ENCODE data around the gene ZNF541.

ZNF541 gene

DNA sequence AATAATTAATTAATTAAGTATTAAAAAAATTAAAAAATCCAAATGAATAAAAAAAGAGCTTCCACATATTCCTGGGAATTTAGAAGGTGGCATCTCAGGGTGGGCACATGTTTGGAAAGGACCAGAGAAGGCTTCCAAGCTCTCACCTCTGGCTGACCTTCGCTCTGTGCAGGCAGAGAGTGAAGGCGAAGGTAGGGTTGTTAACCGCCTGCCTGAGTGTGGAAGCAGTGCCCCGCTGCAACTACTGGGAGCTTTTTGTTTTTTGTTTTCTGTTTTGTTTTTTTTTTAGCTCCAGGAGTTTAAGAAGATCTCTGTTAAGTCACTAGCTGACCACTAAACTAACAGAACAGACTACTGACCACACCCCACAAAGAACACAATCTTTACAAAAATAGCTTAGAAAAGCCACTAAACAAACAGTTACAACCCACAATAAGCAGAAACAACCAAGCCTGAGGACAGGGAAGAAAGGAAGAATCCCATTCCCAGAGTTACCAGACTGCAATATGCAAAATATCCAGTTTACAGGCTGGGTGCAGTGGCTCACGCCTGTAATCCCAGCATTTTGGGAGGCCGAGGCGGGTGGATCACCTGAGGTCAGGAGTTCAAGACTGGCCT is 11.4 kb downstream of the ZNF541 start:
- Histone ChIP-seq H3K27ac (ENCODE audit: low read depth, low read length) (no peak overlapping the region), H3K4me3 (ENCODE audit: low read length) (no peak overlapping the region), H3K36me3 (ENCODE audit: insufficient read depth, low read length) (no peaks in the 10 kb centered on the region), H3K9me3 (ENCODE audit: insufficient read depth, low read depth, low read length) (no peaks in the 10 kb centered on the region), H3K27me3 (ENCODE audit: insufficient read depth, low read length) (no peaks in the 10 kb centered on the region), H3K4me1 (ENCODE audit: insufficient read depth, low read length) (peaks cover 9% of the 10 kb centered on the region; the same call in 1 of the 2 replicates), H3K9ac (ENCODE audit: low read depth, low read length) (no peak overlapping the region)
- WGBS = 89% methylated on average over 7 of the region's 7 CpGs

DNA sequence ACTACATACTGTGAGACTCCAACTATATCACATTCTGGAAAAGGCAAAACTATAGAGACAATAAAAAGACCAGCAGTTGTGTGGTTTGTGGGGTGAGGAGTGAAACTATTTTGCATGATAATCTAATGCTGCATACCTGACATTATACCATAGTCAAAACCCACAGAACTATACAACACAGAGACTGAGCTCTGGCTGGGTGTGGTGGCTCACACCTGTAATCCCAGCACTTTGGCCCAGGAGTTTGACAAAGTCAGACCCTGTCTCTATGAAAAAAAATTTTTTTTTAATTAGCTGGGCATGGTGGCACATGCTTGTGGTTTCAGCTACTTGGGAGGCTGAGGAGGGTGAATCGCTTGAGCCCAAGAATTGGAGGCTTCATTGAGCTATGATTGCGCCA is 11.9 kb downstream of the ZNF541 start:
- Histone ChIP-seq H3K27ac (ENCODE audit: low read depth, low read length) (no peak overlapping the region), H3K9ac (ENCODE audit: low read depth, low read length) (no peak overlapping the region), H3K27me3 (ENCODE audit: insufficient read depth, low read length) (no peaks in the 10 kb centered on the region), H3K9me3 (ENCODE audit: insufficient read depth, low read depth, low read length) (no peaks in the 10 kb centered on the region), H3K4me3 (ENCODE audit: low read length) (no peak overlapping the region), H3K4me1 (ENCODE audit: insufficient read depth, low read length) (peaks cover 9% of the 10 kb centered on the region; the same call in 1 of the 2 replicates), H3K36me3 (ENCODE audit: insufficient read depth, low read length) (no peaks in the 10 kb centered on the region)
- 96% methylated on average over 1 of the region's 2 CpGs for WGBS

DNA sequence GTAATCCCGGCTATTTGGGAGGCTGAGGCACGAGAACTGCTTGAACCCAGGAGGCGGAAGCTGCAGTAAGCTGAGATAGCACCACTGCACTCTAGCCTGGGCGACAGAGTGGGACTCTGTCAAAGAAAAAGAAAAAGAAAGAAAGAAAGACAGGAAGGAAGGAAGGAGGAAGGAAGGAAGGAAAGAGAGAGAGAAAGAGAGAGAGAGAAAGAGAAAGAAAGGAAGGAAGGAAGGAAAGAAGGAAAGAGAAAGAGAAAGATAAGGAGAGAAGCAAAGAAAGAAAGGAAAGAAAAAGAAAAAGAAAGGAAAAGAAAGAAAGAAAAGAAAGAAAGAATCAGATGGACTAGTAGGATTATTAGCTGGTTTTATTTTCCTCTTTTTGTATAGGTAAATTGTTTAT is 22.8 kb downstream of the ZNF541 start:
- Histone ChIP-seq H3K9ac (ENCODE audit: low read depth, low read length) (no peak overlapping the region), H3K4me3 (ENCODE audit: low read length) (no peak overlapping the region), H3K27ac (ENCODE audit: low read depth, low read length) (no peak overlapping the region), H3K36me3 (ENCODE audit: insufficient read depth, low read length) (no peaks in the 10 kb centered on the region), H3K4me1 (ENCODE audit: insufficient read depth, low read length) (no peaks in the 10 kb centered on the region), H3K9me3 (ENCODE audit: insufficient read depth, low read depth, low read length) (no peaks in the 10 kb centered on the region), H3K27me3 (ENCODE audit: insufficient read depth, low read length) (no peaks in the 10 kb centered on the region)
- WGBS = 91% methylated on average over 4 of the region's 4 CpGs

DNA sequence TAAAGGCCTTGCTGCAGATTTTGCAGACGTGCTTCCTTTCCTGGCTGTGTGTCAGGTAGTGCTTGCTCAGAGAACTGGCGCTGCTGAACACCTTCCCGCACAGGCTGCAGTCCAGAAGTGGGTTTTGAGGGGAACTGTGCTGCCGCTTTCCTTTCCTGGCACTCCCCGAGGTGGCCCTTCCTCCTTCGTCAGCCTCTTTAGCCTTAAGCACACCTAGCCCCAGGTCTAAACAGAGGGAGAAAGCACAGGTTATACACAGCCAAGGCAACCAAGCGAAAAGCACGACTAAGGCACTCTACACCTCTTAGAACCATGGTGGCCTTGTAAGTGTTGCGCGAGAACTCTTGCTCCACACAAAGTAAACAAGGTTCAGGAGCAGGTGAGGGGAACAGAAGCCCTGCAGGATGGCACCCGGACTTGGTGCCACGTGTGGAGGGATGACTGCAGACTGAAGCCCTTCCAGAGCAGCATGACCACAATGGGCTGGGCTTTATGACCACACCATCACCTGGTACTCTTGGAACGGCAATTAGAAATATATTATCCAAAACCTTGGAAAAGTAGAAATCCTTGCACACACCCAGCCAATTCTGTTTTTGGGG is 23.6 kb downstream of the ZNF541 start:
- H3K4me3 ChIP-seq (ENCODE audit: low read length) = no peak overlapping the region
- H3K27me3 ChIP-seq (ENCODE audit: insufficient read depth, low read length) = no peaks in the 10 kb centered on the region
- 91% methylated on average over 13 of the region's 13 CpGs for WGBS
- H3K9ac ChIP-seq (ENCODE audit: low read depth, low read length) = no peak overlapping the region
- H3K27ac ChIP-seq (ENCODE audit: low read depth, low read length) = no peak overlapping the region
- H3K9me3 ChIP-seq (ENCODE audit: insufficient read depth, low read depth, low read length) = no peaks in the 10 kb centered on the region
- H3K4me1 ChIP-seq (ENCODE audit: insufficient read depth, low read length) = no peaks in the 10 kb centered on the region
- no peaks in the 10 kb centered on the region for H3K36me3 ChIP-seq (ENCODE audit: insufficient read depth, low read length)

DNA sequence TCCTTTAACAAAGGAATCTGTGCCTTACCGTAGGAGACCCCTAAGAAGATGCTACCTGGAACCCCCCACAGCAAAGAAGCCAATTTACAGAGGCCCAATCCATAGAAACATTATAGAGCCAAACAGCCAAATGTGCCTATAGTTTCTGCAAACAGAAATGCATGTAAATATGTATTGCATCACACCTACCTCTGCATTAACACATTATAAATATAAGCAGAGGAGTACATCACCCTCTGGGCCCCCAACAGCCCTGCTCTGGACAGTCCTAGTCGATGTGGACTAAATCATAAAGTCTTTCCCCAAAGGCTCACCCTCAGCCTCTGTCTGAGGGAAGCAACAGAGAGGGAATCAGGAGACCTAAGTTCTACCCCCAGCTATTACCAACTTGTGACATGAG is 25.7 kb downstream of the ZNF541 start:
- no peaks in the 10 kb centered on the region for H3K9me3 ChIP-seq (ENCODE audit: insufficient read depth, low read depth, low read length)
- no peaks in the 10 kb centered on the region for H3K36me3 ChIP-seq (ENCODE audit: insufficient read depth, low read length)
- no peak overlapping the region for H3K27ac ChIP-seq (ENCODE audit: low read depth, low read length)
- H3K27me3 ChIP-seq (ENCODE audit: insufficient read depth, low read length) = no peaks in the 10 kb centered on the region
- H3K4me1 ChIP-seq (ENCODE audit: insufficient read depth, low read length) = no peaks in the 10 kb centered on the region
- 77% methylated on average over 2 of the region's 2 CpGs for WGBS
- no peak overlapping the region for H3K4me3 ChIP-seq (ENCODE audit: low read length)
- no peak overlapping the region for H3K9ac ChIP-seq (ENCODE audit: low read depth, low read length)

DNA sequence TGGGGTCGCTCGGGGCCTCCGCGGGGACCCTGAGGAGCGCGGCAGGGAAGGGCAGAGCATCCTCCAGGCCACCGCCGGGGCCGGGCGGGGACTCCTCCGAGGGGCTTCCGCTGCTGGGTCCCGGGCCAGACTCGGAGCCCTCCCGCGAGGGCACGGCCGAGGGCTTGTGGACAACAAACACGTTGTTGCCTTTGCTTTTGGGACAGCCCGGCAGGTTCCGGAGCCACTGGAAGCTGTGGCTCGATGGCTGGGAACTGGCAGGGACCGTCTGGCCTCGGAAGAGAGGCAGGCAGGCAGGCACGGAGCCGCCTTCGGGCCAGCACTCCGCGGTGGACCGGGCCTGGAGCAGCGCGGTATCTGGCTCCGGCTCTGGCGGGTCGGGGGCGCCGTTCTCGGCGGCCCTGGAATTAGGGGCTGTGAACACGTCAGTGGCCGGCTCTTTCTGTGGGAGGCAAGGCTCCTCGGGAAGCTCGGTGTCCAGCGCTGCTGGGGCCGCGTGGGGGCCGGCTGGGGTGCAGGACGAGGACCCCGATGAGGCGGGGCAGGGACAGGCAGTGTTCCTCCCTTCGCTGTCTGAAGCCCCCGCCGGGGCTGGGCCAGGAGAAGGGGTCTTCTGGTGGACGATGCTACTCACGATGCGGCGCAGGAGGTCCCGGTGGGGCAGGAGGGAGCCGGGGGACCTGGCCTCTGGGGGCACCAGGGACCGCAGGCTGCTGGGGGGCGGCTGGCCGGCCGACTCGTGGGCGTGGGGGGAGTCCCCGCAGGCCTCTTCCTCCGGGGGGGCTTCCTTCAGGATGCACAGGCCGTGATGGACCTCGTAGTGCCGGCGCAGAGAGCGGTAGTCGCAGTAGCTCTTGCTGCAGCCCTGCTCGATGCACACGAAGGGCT is 27.6 kb downstream of the ZNF541 start:
- Histone ChIP-seq H3K4me3 (ENCODE audit: low read length) (no peak overlapping the region), H3K9me3 (ENCODE audit: insufficient read depth, low read depth, low read length) (no peaks in the 10 kb centered on the region), H3K27me3 (ENCODE audit: insufficient read depth, low read length) (no peaks in the 10 kb centered on the region), H3K36me3 (ENCODE audit: insufficient read depth, low read length) (no peaks in the 10 kb centered on the region), H3K27ac (ENCODE audit: low read depth, low read length) (no peak overlapping the region), H3K9ac (ENCODE audit: low read depth, low read length) (no peak overlapping the region), H3K4me1 (ENCODE audit: insufficient read depth, low read length) (no peaks in the 10 kb centered on the region)
- 94% methylated on average over 75 of the region's 75 CpGs for WGBS

DNA sequence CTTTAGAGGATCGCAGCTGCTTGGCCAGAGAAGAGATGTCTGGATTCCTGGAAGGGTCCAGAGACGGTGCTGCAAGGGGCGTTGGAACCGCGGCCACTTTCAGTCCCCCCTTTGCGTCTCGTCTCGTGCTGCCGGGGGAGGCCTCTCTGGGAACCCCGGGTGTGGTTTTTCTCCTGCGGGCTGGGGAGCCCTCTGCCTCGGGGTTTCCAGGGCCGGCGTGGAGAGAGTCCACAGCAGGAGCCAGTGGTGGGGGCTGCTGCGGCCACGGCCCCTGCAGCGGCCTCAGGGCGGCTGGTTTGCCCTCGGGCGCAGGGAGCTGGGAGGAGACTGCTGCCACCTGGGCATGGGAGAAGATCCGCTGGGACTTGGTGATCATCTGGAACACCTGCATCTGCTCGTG is 28.5 kb downstream of the ZNF541 start:
- H3K4me3 ChIP-seq (ENCODE audit: low read length) = no peak overlapping the region
- H3K9ac ChIP-seq (ENCODE audit: low read depth, low read length) = no peak overlapping the region
- H3K27me3 ChIP-seq (ENCODE audit: insufficient read depth, low read length) = no peaks in the 10 kb centered on the region
- no peaks in the 10 kb centered on the region for H3K9me3 ChIP-seq (ENCODE audit: insufficient read depth, low read depth, low read length)
- no peak overlapping the region for H3K27ac ChIP-seq (ENCODE audit: low read depth, low read length)
- H3K36me3 ChIP-seq (ENCODE audit: insufficient read depth, low read length) = no peaks in the 10 kb centered on the region
- 94% methylated on average over 22 of the region's 22 CpGs for WGBS
- no peaks in the 10 kb centered on the region for H3K4me1 ChIP-seq (ENCODE audit: insufficient read depth, low read length)

DNA sequence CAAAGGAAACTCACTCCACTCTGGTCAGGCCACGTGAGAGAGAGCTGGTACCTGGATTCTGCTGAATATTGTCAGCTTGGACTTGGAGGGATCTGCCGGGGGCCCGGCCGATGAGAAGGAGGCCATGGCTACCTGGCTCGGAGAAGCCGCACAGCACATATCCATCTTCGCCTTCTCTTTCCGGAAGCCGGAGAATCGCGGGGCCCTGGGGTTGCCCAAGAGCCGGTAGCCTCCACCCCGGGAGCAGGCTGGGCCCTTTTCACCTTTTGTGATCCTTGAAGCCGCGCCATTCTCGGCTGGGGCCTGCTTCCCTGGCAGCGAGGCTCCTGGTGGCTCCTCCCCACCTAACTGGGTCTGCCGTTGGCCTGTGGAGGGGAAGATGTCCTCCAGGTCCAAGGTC is 28.9 kb downstream of the ZNF541 start:
- no peaks in the 10 kb centered on the region for H3K36me3 ChIP-seq (ENCODE audit: insufficient read depth, low read length)
- H3K4me1 ChIP-seq (ENCODE audit: insufficient read depth, low read length) = no peaks in the 10 kb centered on the region
- no peak overlapping the region for H3K4me3 ChIP-seq (ENCODE audit: low read length)
- no peaks in the 10 kb centered on the region for H3K9me3 ChIP-seq (ENCODE audit: insufficient read depth, low read depth, low read length)
- 91% methylated on average over 18 of the region's 18 CpGs for WGBS
- no peak overlapping the region for H3K9ac ChIP-seq (ENCODE audit: low read depth, low read length)
- H3K27ac ChIP-seq (ENCODE audit: low read depth, low read length) = no peak overlapping the region
- no peaks in the 10 kb centered on the region for H3K27me3 ChIP-seq (ENCODE audit: insufficient read depth, low read length)

DNA sequence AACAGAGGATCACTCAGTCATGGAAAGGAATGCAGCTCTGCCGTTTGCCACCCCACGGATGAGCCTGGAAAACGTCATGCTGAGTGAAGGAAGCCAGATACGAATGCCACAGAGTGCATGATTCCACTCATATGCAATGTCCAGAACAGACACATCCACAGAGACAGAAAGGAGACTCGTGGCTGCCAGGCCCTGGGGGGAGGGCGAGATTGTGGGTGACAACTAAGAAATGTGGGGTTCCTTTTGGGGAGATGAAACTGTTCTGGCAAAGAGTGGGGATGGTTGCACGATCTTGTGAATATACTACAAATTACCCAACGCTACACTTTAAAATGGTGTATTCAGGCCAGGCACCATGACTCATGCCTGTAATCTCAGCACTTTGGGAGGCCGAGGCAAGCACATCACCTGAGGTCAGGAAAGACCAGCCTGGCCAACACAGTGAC is 30.9 kb downstream of the ZNF541 start:
- no peaks in the 10 kb centered on the region for H3K9me3 ChIP-seq (ENCODE audit: insufficient read depth, low read depth, low read length)
- H3K4me1 ChIP-seq (ENCODE audit: insufficient read depth, low read length) = no peaks in the 10 kb centered on the region
- no peaks in the 10 kb centered on the region for H3K27me3 ChIP-seq (ENCODE audit: insufficient read depth, low read length)
- no peak overlapping the region for H3K27ac ChIP-seq (ENCODE audit: low read depth, low read length)
- H3K4me3 ChIP-seq (ENCODE audit: low read length) = no peak overlapping the region
- H3K9ac ChIP-seq (ENCODE audit: low read depth, low read length) = no peak overlapping the region
- WGBS = 87% methylated on average over 9 of the region's 9 CpGs
- no peaks in the 10 kb centered on the region for H3K36me3 ChIP-seq (ENCODE audit: insufficient read depth, low read length)

DNA sequence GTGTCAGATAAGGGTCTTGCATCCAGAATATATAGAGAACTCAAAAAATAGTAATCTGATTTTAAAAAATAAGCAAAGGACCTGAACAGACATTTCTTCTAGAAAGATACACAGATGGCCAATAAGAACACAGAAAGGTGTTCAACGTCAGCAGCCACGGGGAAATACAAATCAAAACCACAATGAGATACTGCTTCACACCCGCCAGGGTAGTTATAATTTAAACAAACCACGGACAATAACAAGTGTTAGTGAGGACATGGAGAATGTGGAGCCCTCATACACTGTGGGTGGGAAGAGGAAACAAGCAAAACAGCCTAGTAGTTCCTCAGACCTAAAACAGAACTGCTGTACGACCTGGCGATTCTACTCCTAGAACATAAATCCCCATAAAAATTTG is 31.4 kb downstream of the ZNF541 start:
- Histone ChIP-seq H3K36me3 (ENCODE audit: insufficient read depth, low read length) (no peaks in the 10 kb centered on the region), H3K9ac (ENCODE audit: low read depth, low read length) (no peak overlapping the region), H3K4me1 (ENCODE audit: insufficient read depth, low read length) (no peaks in the 10 kb centered on the region), H3K4me3 (ENCODE audit: low read length) (no peak overlapping the region), H3K9me3 (ENCODE audit: insufficient read depth, low read depth, low read length) (no peaks in the 10 kb centered on the region), H3K27me3 (ENCODE audit: insufficient read depth, low read length) (no peaks in the 10 kb centered on the region), H3K27ac (ENCODE audit: low read depth, low read length) (no peak overlapping the region)
- WGBS = 92% methylated on average over 6 of the region's 6 CpGs

DNA sequence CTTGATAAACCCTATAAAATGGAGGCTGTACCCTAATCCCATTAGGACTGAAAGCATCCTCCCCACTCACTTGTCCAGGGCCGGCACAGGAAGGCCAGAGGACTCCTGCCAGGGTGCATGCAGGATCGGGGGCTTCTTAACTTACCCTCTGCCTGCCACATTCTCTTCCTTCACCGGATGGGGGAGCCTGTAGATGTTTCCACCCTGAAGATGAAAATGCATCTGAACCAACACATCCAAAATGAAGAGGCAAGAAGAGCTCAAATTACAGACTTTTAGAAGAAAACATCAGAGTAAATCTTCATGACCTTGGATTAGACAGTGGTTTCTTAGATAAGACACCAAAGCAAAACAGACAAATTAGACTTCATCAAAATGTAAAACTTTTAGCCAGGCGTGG is 32.2 kb downstream of the ZNF541 start:
- Histone ChIP-seq H3K9me3 (ENCODE audit: insufficient read depth, low read depth, low read length) (no peaks in the 10 kb centered on the region), H3K9ac (ENCODE audit: low read depth, low read length) (no peak overlapping the region), H3K27me3 (ENCODE audit: insufficient read depth, low read length) (no peaks in the 10 kb centered on the region), H3K4me3 (ENCODE audit: low read length) (no peak overlapping the region), H3K36me3 (ENCODE audit: insufficient read depth, low read length) (no peaks in the 10 kb centered on the region), H3K4me1 (ENCODE audit: insufficient read depth, low read length) (no peaks in the 10 kb centered on the region), H3K27ac (ENCODE audit: low read depth, low read length) (no peak overlapping the region)
- WGBS = 68% methylated on average over 4 of the region's 4 CpGs
